Central memory CD8-positive, alpha-beta T cell (primary cell): ENCODE measurements around the gene AP3B1.
A peak's percentile ranks its signal among the peaks of the same experiment; 100 is the strongest.

ENCODE experiments used
- ATAC-seq: fragments of 150-1000 bp; cut with Tn5 transposase; replicated peaks from 2 replicates; pipeline ENCODE4 v1.10.0; 2022; ENCODE audit warnings: mild to moderate bottlenecking, moderate FRiP score, moderate number of reproducible peaks; ENCODE audit not compliant: poor library complexity, severe bottlenecking; ENCODE audit errors: extremely low read depth
- DNase-seq, 2 donors: peaks; one replicate each; pipeline ENCODE4 v3.0.0; 2021; ENCODE audit warnings: low spot score in 2 of 2
- H3K27ac Mint-ChIP-seq: one replicate; pipeline ENCODE4 v1.8.0; 2022; ENCODE audit warnings: low read depth, mild to moderate bottlenecking, moderate library complexity, mixed read lengths
- H3K27me3 Mint-ChIP-seq: one replicate; pipeline ENCODE4 v1.8.0; 2022; ENCODE audit warnings: mixed read lengths
- H3K36me3 Mint-ChIP-seq: one replicate; pipeline ENCODE4 v1.8.0; 2022; ENCODE audit warnings: mild to moderate bottlenecking, moderate library complexity, mixed read lengths; ENCODE audit not compliant: insufficient read depth
- H3K4me1 Mint-ChIP-seq: one replicate; pipeline ENCODE4 v1.8.0; 2022; ENCODE audit warnings: mixed read lengths
- H3K4me3 Mint-ChIP-seq: one replicate; pipeline ENCODE4 v1.8.0; 2022; ENCODE audit warnings: mild to moderate bottlenecking, moderate library complexity, mixed read lengths
- H3K9me3 Mint-ChIP-seq: one replicate; pipeline ENCODE4 v1.8.0; 2022; ENCODE audit warnings: mixed read lengths

AP3B1 gene, protein sequence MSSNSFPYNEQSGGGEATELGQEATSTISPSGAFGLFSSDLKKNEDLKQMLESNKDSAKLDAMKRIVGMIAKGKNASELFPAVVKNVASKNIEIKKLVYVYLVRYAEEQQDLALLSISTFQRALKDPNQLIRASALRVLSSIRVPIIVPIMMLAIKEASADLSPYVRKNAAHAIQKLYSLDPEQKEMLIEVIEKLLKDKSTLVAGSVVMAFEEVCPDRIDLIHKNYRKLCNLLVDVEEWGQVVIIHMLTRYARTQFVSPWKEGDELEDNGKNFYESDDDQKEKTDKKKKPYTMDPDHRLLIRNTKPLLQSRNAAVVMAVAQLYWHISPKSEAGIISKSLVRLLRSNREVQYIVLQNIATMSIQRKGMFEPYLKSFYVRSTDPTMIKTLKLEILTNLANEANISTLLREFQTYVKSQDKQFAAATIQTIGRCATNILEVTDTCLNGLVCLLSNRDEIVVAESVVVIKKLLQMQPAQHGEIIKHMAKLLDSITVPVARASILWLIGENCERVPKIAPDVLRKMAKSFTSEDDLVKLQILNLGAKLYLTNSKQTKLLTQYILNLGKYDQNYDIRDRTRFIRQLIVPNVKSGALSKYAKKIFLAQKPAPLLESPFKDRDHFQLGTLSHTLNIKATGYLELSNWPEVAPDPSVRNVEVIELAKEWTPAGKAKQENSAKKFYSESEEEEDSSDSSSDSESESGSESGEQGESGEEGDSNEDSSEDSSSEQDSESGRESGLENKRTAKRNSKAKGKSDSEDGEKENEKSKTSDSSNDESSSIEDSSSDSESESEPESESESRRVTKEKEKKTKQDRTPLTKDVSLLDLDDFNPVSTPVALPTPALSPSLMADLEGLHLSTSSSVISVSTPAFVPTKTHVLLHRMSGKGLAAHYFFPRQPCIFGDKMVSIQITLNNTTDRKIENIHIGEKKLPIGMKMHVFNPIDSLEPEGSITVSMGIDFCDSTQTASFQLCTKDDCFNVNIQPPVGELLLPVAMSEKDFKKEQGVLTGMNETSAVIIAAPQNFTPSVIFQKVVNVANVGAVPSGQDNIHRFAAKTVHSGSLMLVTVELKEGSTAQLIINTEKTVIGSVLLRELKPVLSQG

DNA sequence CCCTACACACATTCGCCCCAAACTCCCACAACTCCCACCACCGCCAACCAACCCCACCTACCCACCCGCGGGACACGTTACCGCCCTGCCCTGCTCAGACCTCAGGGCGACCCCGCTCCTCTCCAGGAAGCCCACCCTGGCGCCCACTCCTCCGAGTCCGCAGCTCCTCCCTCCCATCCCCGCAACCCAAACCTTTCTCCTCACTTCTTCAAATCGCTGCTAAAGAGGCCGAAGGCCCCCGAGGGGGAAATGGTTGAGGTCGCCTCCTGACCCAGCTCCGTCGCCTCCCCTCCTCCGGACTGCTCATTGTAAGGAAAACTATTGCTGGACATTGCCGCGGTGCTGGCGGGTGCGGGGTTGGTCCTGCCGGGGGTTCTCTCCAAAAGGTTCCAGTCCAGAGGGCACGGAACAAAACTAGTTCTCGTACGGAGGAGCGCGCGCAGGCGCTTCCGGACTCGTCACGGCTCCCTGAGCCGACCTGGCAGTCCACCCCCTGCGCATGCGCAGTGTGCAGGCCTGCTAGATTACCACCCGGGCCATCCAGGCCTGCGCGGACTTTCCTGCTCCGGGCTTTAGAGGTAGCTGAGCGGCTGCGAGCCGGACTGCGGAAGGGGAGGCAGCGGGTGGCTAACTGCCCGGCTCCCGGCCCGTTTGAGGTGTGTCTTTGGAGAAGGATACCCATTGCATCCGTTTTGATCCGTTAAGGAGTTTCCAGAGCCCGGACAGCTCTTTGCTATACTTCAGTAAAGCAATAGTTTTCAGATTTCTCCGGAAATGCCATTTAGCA is at the start of gene AP3B1:
Gene AP3B1 (minus strand): TSS at position 451 of the 787 bp plus-strand sequence. CDS start 119 bp downstream, at position 332.
- Mint-ChIP-seq H3K27me3 (no peaks in the 10 kb centered on the region), H3K27ac (peak within 1 kb of the TSS; percentile 100), H3K9me3 (no peaks in the 10 kb centered on the region), H3K36me3 (peaks cover 23% of the 10 kb centered on the region), H3K4me3 (peak within 1 kb of the TSS; percentile 100), H3K4me1 (peaks cover 40% of the 10 kb centered on the region)
- ATAC-seq = peak; percentile 92
- peak; percentile 93 to 94 for DNase-seq

DNA sequence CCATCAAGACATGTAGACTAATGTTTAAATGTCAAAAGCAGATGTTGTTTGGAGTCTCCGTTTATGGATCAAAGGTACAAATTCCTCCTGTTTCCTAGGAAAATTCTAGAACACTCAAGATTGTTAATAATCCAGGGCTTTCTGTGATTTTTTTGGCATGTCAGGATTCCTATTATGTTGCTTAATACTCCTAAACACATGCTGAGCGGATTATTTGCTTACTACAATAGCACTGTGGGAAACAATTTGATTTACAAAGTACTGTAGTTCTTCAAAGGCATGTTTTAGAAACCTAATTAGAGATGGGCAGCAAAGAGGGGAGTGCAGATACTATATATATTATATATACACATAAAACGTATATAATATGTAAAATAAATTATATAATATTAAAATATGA is 46.9 kb upstream of the AP3B1 start:
- H3K9me3 Mint-ChIP-seq = no peaks in the 10 kb centered on the region
- H3K27me3 Mint-ChIP-seq = peaks cover 30% of the 10 kb centered on the region
- H3K4me3 Mint-ChIP-seq = no peak overlapping the region
- peaks cover 2% of the 10 kb centered on the region for H3K36me3 Mint-ChIP-seq
- ATAC-seq (no peak), DNase-seq (no peak)
- H3K4me1 Mint-ChIP-seq = no peaks in the 10 kb centered on the region
- no peak overlapping the region for H3K27ac Mint-ChIP-seq

DNA sequence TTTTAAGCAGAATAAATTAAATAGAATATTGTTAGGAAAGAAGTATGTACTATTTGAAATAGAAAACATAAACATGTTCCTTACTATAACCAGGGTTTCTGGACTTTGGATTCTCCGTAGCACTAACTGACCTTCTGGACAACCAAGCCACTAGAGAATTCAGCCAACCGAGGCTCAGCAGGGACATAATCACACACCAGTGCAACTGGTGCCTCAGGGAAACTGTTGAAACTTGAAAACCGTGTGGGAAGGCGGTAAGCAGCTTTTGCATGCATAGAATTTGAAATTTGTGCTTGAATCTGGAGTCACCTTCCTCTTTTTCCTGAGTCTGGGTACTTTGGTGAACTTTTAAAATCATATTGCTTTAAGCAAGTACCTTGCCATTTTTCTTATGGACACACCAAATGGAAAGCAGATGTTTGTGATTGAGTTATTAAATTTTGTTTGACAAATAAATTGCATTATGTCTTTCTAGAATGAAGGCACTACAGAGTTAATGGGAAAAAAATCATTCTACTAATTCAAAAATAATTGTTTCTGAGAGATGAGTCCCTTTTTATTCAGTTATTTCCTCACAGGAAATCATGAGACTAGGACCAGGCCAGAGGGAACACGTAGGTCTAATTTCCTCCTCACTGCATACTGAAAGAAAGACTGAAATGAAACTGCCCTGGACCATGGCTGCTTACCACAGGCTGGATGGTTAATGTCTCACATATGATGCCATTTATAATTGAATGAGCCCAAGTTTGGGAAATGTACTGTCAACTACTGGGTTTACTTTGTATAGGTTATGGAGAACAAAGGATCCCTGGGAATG is 45.3 kb upstream of the AP3B1 start:
- peaks cover 30% of the 10 kb centered on the region for H3K27me3 Mint-ChIP-seq
- peaks cover 2% of the 10 kb centered on the region for H3K36me3 Mint-ChIP-seq
- H3K4me3 Mint-ChIP-seq = no peak overlapping the region
- H3K27ac Mint-ChIP-seq = no peak overlapping the region
- no peaks in the 10 kb centered on the region for H3K9me3 Mint-ChIP-seq
- ATAC-seq (no peak), DNase-seq (no peak)
- no peaks in the 10 kb centered on the region for H3K4me1 Mint-ChIP-seq

DNA sequence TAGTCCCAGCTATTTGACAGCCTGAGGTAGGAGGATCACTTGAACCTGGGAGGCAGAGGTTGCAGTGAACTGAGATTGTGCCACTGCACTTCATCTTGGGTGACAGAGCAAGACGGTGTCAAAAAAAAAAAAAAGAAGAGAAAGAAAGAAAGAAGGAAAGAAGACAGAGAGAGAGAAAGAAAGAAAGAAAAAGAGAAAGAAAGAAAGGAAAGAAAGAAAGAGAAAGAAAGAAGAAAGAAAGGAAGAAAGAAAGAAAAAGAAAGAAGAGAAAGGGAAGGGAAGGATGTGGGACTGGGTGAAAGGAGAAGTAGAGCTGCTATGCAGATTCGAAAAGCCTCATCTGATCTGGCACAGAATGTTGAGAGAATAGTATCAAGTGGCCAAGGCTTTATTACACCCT is 42.2 kb upstream of the AP3B1 start:
- ATAC-seq = no peak
- Mint-ChIP-seq H3K27ac (no peak overlapping the region), H3K36me3 (peaks cover 2% of the 10 kb centered on the region), H3K4me3 (no peak overlapping the region), H3K27me3 (peaks cover 43% of the 10 kb centered on the region), H3K9me3 (no peaks in the 10 kb centered on the region), H3K4me1 (no peaks in the 10 kb centered on the region)
- no peak for DNase-seq

DNA sequence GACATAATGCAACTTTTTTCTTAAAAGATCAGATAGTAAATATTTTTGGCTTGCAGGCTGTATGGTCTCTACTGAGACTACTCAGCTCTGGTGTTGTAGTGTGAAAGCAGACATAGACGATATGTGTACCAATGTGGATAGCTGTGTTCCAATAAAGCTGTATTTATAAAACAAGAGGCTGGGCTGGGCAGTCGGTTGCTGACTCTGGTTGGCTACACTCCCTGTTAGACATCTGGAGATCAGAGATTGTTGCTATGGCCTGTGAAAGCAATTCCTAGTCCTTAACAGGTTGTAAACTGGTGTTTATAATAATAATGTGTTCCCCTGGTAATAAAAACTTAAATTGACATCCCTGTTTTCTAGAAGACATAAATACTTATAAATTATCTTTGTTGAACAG is 41.5 kb upstream of the AP3B1 start:
- DNase-seq (no peak), ATAC-seq (no peak)
- H3K4me1 Mint-ChIP-seq = no peaks in the 10 kb centered on the region
- H3K4me3 Mint-ChIP-seq = no peak overlapping the region
- peaks cover 50% of the 10 kb centered on the region for H3K27me3 Mint-ChIP-seq
- H3K9me3 Mint-ChIP-seq = no peaks in the 10 kb centered on the region
- peaks cover 2% of the 10 kb centered on the region for H3K36me3 Mint-ChIP-seq
- H3K27ac Mint-ChIP-seq = no peak overlapping the region

DNA sequence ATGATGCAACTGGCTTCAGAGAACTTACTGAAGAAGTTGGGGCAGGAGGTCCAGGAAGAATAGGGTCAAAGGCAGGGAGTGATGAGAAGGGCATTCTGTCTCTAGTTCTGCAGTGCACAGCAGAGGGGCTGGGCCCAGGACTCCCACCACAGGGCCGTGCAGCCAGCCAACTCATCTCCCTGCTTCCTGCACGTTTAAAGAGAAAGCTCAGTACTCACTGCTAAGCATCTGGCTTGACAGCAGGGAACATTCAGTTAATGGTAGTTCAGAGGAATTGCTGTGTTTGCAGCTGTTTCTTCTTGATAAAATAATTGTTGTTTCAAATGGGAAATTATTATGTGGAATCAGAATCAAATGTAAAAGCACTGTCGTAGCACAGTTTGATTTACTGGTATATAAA is 40.3 kb upstream of the AP3B1 start:
- DNase-seq (no peak), ATAC-seq (no peak)
- H3K27ac Mint-ChIP-seq = no peak overlapping the region
- H3K9me3 Mint-ChIP-seq = no peaks in the 10 kb centered on the region
- no peaks in the 10 kb centered on the region for H3K4me1 Mint-ChIP-seq
- H3K27me3 Mint-ChIP-seq = peaks cover 51% of the 10 kb centered on the region
- peaks cover 3% of the 10 kb centered on the region for H3K36me3 Mint-ChIP-seq
- H3K4me3 Mint-ChIP-seq = no peak overlapping the region

DNA sequence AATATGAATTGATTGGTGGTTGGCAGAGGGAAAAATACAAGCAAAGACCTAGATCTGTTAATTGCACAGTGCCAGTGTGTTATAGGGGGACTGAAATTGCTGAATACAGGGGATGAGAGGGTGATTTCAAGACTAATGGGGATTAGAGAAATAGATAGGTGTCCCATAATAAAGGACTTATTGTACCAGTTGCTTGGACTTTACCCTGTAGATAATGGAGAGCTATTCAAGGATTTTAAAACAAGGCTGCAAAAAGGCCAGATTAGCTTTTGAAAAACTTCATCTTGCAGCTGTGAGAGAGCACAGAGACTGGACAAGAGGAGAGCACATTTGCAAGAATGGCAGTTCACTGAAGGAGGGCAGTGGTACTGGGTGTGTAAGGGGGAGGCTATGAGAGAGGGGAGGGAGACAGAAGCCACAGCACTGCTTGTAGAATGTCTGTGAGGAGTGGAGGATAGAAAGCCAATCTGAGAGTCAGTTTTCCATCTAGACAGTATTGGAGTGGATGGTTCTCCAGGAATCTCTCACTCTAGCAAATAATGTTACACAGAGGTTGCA is 37.1 kb upstream of the AP3B1 start:
- DNase-seq (no peak), ATAC-seq (no peak)
- Mint-ChIP-seq H3K4me3 (no peak overlapping the region), H3K27ac (no peak overlapping the region), H3K36me3 (peaks cover 2% of the 10 kb centered on the region), H3K9me3 (no peaks in the 10 kb centered on the region), H3K4me1 (no peaks in the 10 kb centered on the region), H3K27me3 (peaks cover 33% of the 10 kb centered on the region)

DNA sequence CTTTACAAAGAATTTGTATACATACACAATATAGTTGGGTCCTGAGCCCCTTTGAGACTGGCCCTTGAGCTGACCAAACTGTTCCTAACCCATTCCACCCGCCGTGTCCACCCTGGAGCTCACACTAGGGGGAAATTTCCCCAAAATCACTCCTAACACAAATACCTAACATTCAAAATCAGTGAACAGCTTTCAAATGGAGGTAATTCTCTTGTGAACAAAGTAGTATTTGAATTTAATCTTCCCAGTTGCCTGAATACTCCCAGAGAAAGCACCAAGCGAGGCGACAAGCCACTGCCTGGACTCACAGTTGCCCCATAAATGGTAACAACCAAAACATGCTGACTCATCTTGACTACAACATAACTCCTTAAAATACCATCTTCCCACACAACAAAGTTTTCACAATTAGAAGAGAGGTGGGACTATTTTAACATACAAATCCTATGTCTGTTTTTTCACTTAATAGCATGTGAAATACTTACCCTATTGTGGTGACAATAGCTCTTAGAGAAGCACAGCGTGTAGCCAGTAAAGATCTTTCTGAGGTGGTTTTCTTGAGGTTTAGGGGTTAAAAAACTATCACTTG is 34.2 kb upstream of the AP3B1 start:
- H3K4me3 Mint-ChIP-seq = no peak overlapping the region
- ATAC-seq (no peak), DNase-seq (no peak)
- H3K4me1 Mint-ChIP-seq = no peaks in the 10 kb centered on the region
- peaks cover 2% of the 10 kb centered on the region for H3K36me3 Mint-ChIP-seq
- no peak overlapping the region for H3K27ac Mint-ChIP-seq
- H3K27me3 Mint-ChIP-seq = peaks cover 12% of the 10 kb centered on the region
- H3K9me3 Mint-ChIP-seq = no peaks in the 10 kb centered on the region

DNA sequence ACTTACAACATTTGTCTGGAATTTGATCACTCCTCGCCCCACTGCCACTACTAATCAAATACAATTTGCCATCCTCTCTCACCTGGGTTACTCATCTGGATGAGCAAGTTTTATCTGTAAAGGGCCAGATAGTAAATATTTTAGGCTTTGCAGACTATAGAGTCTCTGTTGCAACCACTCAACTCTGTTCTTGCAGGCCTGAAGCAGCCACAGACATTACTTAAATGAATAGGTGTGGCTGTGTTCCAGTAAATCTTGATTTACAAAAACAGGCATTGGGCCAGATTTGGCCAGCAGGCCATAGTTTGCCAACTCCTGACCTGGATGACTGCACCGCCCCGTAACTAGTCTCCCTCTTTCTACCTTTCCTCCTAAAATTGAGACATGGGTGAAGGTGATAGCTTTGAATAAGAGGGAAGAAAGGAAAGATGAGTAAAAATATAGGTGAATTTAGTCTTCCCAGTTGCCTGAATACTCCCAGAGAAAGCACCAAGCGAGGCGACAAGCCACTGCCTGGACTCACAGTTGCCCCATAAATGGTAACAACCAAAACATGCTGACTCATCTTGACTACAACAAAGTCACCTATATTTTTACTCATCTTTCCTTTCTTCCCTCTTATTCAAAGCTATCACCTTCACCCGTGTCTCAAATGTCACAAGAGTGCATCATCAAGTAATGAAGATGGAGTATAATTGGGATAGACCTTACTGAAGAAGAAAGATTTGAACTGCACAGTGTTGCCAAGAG is 33.4 kb upstream of the AP3B1 start:
- Mint-ChIP-seq H3K9me3 (no peaks in the 10 kb centered on the region), H3K36me3 (peaks cover 2% of the 10 kb centered on the region), H3K4me1 (no peaks in the 10 kb centered on the region), H3K27me3 (peaks cover 12% of the 10 kb centered on the region), H3K4me3 (no peak overlapping the region), H3K27ac (no peak overlapping the region)
- ATAC-seq (no peak), DNase-seq (no peak)

DNA sequence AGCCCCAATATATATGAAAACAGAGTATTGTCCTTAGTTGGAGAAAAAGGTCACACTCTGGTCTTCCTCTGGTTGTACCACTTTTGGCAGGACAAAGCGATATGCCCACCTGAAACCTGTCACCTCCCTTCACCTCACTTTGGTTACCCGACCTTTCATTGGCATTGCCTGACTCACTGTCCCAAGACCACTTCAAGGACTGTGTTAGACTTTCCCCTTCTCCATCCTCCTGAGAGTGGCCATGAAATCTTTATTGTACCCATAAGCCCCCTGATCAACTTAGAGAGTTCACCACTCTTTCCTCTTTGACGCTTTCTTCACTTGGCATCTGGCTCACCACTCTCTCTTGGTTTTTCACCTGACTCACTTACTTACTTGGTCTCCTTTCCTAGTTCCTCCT is 32.4 kb upstream of the AP3B1 start:
- Mint-ChIP-seq H3K27ac (no peak overlapping the region), H3K4me1 (no peaks in the 10 kb centered on the region), H3K36me3 (peaks cover 2% of the 10 kb centered on the region), H3K4me3 (no peak overlapping the region), H3K27me3 (peaks cover 10% of the 10 kb centered on the region), H3K9me3 (no peaks in the 10 kb centered on the region)
- ATAC-seq (no peak), DNase-seq (no peak)
